ENCODE data around the gene TRIM10.

- no peak for TF ChIP-seq EP300 (IDR thresholded peaks at IDR 0.05)
- TF ChIP-seq, protein P1, sequence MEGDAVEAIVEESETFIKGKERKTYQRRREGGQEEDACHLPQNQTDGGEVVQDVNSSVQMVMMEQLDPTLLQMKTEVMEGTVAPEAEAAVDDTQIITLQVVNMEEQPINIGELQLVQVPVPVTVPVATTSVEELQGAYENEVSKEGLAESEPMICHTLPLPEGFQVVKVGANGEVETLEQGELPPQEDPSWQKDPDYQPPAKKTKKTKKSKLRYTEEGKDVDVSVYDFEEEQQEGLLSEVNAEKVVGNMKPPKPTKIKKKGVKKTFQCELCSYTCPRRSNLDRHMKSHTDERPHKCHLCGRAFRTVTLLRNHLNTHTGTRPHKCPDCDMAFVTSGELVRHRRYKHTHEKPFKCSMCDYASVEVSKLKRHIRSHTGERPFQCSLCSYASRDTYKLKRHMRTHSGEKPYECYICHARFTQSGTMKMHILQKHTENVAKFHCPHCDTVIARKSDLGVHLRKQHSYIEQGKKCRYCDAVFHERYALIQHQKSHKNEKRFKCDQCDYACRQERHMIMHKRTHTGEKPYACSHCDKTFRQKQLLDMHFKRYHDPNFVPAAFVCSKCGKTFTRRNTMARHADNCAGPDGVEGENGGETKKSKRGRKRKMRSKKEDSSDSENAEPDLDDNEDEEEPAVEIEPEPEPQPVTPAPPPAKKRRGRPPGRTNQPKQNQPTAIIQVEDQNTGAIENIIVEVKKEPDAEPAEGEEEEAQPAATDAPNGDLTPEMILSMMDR (IDR thresholded peaks at IDR 0.05): no peak
- no peak for TF ChIP-seq POLR2A (IDR thresholded peaks at IDR 0.05)
- no peak for TF ChIP-seq POLR2AphosphoS5 (IDR thresholded peaks at IDR 0.05)
Measured at GRCh38 chr6:30112402-30112994, 48.5 kb downstream of the TRIM10 start.
